ENCODE measurements around the gene ZNF268. TPM values are rescaled to one million over a fixed set of nuclear protein-coding genes. Genes with fewer than 3 reads are reported as not detected.

ZNF268 gene
- total RNA-seq, 1 experiment from 2014 or later, result 12.2 TPM

DNA sequence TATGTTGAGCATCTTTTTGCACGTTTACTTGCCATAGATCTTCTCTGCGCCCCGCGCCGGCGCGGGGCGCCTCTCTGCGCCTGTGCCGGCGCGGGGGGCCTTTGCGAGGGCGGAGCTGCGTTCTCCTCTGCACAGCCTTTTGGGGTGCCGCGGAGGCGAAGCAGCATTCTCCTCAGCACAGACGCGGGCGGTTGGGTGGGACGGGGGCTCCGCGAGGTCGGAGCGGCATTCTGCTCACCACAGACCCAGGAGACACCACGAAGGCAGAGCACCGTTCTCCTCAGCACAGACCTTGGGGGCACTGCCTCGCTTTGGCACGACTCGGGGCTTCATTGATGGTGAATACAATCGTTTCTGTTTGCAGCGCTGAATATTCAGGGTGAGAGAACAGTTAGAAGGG is 82.9 kb downstream of the ZNF268 start:
- no peaks in the 10 kb centered on the region for H3K27me3 ChIP-seq (ENCODE audit: insufficient read depth, low read length)
- H3K9me2 ChIP-seq (ENCODE audit: insufficient read depth), result no peaks in the 10 kb centered on the region
- no peak overlapping the region for H2AFZ ChIP-seq (ENCODE audit: low read depth, low read length, poor library complexity, severe bottlenecking)
- H3K4me3 ChIP-seq (replicated peaks in 1 of 2; ENCODE audit: low read depth in 1 of 2, low read length in 2 of 2), result no peak overlapping the region
- no peaks in the 10 kb centered on the region for H4K20me1 ChIP-seq (ENCODE audit: insufficient read depth)
- H3K79me2 ChIP-seq (ENCODE audit: insufficient read depth, low read length), result no peaks in the 10 kb centered on the region
- no TSS peak for BruUV-seq (replicated peaks)
- H3K4me1 ChIP-seq (ENCODE audit: control insufficient read depth in 1 of 2, insufficient read depth in 2 of 2, low read length in 2 of 2), result no peaks in the 10 kb centered on the region
- H3K4me2 ChIP-seq (ENCODE audit: low read length), result no peak overlapping the region
- POLR2A ChIA-PET, result no interaction called here
- H3K9me3 ChIP-seq (ENCODE audit: control insufficient read depth in 1 of 2, insufficient read depth in 1 of 2, low read depth in 1 of 2, low read length in 2 of 2), result no peaks in the 10 kb centered on the region; a peak in 1 of 4 replicates
- no peak overlapping the region for H3K9ac ChIP-seq (ENCODE audit: low read length)
- RAD21 ChIA-PET (ENCODE audit: low non-redundant PET in 1 of 2, low total read pairs in 2 of 2, uncharacterized antibody in 2 of 2, unreplicated experiment in 2 of 2), result no interaction called here
- no peak for TF ChIP-seq EZH2phosphoT487 (IDR thresholded peaks at IDR 0.05; ENCODE audit: borderline replicate concordance)
- no peak for TF ChIP-seq EZH2 (IDR thresholded peaks at IDR 0.05)
- no peak for TF ChIP-seq JUND (IDR thresholded peaks at IDR 0.05)
- TF ChIP-seq, protein P1, sequence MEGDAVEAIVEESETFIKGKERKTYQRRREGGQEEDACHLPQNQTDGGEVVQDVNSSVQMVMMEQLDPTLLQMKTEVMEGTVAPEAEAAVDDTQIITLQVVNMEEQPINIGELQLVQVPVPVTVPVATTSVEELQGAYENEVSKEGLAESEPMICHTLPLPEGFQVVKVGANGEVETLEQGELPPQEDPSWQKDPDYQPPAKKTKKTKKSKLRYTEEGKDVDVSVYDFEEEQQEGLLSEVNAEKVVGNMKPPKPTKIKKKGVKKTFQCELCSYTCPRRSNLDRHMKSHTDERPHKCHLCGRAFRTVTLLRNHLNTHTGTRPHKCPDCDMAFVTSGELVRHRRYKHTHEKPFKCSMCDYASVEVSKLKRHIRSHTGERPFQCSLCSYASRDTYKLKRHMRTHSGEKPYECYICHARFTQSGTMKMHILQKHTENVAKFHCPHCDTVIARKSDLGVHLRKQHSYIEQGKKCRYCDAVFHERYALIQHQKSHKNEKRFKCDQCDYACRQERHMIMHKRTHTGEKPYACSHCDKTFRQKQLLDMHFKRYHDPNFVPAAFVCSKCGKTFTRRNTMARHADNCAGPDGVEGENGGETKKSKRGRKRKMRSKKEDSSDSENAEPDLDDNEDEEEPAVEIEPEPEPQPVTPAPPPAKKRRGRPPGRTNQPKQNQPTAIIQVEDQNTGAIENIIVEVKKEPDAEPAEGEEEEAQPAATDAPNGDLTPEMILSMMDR (IDR thresholded peaks at IDR 0.05 in 2 of 3, conservative IDR thresholded peaks at IDR 0.05 in 1 of 3; ENCODE audit: borderline replicate concordance in 1 of 3, insufficient read depth in 1 of 3, low read depth in 2 of 3, low read length in 2 of 3), result no peak
- TF ChIP-seq CEBPB (IDR thresholded peaks at IDR 0.05; ENCODE audit: low read depth), result no peak
- TF ChIP-seq, protein P2, sequence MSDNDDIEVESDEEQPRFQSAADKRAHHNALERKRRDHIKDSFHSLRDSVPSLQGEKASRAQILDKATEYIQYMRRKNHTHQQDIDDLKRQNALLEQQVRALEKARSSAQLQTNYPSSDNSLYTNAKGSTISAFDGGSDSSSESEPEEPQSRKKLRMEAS (IDR thresholded peaks at IDR 0.05), result no peak
- TF ChIP-seq POLR2AphosphoS5 (IDR thresholded peaks at IDR 0.05; ENCODE audit: low read depth, low read length), result no peak
- no peak for TF ChIP-seq ZFX (IDR thresholded peaks at IDR 0.05)
- TF ChIP-seq EGR1 (IDR thresholded peaks at IDR 0.05; ENCODE audit: low read depth), result no peak
- no peak for TF ChIP-seq SP1 (IDR thresholded peaks at IDR 0.05; ENCODE audit: low read depth)
- TF ChIP-seq ELF1 (IDR thresholded peaks at IDR 0.05; ENCODE audit: borderline replicate concordance, low read depth), result no peak
- no peak for TF ChIP-seq POLR2A (IDR thresholded peaks at IDR 0.05; ENCODE audit: borderline replicate concordance, extremely low read depth, insufficient read depth, insufficient read length)
- no peak for TF ChIP-seq CBX3 (IDR thresholded peaks at IDR 0.05; ENCODE audit: low read depth)
- TF ChIP-seq, protein P3, sequence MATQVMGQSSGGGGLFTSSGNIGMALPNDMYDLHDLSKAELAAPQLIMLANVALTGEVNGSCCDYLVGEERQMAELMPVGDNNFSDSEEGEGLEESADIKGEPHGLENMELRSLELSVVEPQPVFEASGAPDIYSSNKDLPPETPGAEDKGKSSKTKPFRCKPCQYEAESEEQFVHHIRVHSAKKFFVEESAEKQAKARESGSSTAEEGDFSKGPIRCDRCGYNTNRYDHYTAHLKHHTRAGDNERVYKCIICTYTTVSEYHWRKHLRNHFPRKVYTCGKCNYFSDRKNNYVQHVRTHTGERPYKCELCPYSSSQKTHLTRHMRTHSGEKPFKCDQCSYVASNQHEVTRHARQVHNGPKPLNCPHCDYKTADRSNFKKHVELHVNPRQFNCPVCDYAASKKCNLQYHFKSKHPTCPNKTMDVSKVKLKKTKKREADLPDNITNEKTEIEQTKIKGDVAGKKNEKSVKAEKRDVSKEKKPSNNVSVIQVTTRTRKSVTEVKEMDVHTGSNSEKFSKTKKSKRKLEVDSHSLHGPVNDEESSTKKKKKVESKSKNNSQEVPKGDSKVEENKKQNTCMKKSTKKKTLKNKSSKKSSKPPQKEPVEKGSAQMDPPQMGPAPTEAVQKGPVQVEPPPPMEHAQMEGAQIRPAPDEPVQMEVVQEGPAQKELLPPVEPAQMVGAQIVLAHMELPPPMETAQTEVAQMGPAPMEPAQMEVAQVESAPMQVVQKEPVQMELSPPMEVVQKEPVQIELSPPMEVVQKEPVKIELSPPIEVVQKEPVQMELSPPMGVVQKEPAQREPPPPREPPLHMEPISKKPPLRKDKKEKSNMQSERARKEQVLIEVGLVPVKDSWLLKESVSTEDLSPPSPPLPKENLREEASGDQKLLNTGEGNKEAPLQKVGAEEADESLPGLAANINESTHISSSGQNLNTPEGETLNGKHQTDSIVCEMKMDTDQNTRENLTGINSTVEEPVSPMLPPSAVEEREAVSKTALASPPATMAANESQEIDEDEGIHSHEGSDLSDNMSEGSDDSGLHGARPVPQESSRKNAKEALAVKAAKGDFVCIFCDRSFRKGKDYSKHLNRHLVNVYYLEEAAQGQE (IDR thresholded peaks at IDR 0.05; ENCODE audit: low read depth), result no peak
- TF ChIP-seq, protein P4, sequence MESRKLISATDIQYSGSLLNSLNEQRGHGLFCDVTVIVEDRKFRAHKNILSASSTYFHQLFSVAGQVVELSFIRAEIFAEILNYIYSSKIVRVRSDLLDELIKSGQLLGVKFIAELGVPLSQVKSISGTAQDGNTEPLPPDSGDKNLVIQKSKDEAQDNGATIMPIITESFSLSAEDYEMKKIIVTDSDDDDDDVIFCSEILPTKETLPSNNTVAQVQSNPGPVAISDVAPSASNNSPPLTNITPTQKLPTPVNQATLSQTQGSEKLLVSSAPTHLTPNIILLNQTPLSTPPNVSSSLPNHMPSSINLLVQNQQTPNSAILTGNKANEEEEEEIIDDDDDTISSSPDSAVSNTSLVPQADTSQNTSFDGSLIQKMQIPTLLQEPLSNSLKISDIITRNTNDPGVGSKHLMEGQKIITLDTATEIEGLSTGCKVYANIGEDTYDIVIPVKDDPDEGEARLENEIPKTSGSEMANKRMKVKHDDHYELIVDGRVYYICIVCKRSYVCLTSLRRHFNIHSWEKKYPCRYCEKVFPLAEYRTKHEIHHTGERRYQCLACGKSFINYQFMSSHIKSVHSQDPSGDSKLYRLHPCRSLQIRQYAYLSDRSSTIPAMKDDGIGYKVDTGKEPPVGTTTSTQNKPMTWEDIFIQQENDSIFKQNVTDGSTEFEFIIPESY (IDR thresholded peaks at IDR 0.05; ENCODE audit: extremely low read depth, insufficient replicate concordance, low read length), result no peak
- H3K27ac ChIP-seq (ENCODE audit: low read depth, low read length), result no peak overlapping the region
- H3K36me3 ChIP-seq (ENCODE audit: control insufficient read depth in 1 of 2, insufficient read depth in 2 of 2, low read length in 2 of 2), result no peaks in the 10 kb centered on the region
- ATAC-seq, result no peak
- intact Hi-C loops (cut with micrococcal nuclease), result no loop called here
- DNase-seq (ENCODE audit: low read depth, low spot score), result no peak
- CTCF ChIA-PET, result no interaction called here

Measured in HCT116 (cell line).